ENCODE data around the gene GRIK4. TPM values are rescaled to one million over a fixed set of nuclear protein-coding genes. Genes with fewer than 3 reads are reported as not detected.

Gene GRIK4
- total and polyA plus RNA-seq, 4 donors: 0.05 to 0.25 (median 0.06) TPM; not detected in 1

GRCh38 chr11:121006922-121007321 is 495.4 kb downstream of the GRIK4 start:
- Histone ChIP-seq H3K4me3 (ENCODE audit: low read depth in 1 of 3, low read length in 3 of 3) (no peak overlapping the region), H3K4me1 (ENCODE audit: control insufficient read depth in 4 of 4, insufficient read depth in 4 of 4, low read length in 3 of 4) (no peaks in the 10 kb centered on the region), H3K27me3 (ENCODE audit: control insufficient read depth in 4 of 4, insufficient read depth in 4 of 4, low read length in 3 of 4) (peaks cover 0 to 2% (median 0%) of the 10 kb centered on the region in 4 donors), H3K27ac (ENCODE audit: low read depth in 1 of 2, low read length in 2 of 2) (no peak overlapping the region), H3K36me3 (ENCODE audit: control insufficient read depth in 4 of 4, insufficient read depth in 3 of 4, low read depth in 1 of 4, low read length in 3 of 4) (no peaks in the 10 kb centered on the region), H3K9me3 (ENCODE audit: control insufficient read depth in 4 of 4, low read length in 3 of 4) (no peaks in the 10 kb centered on the region), H3K9ac (ENCODE audit: low read depth in 1 of 2, low read length in 2 of 2) (no peak overlapping the region)
- no peak for TF ChIP-seq EGR1 (IDR thresholded peaks at IDR 0.05; ENCODE audit: low read depth in 2 of 2)
- TF ChIP-seq NR2F2 (IDR thresholded peaks at IDR 0.05): no peak
- no peak for TF ChIP-seq ZBTB33 (IDR thresholded peaks at IDR 0.05)
- no peak for TF ChIP-seq REST (IDR thresholded peaks at IDR 0.05)
- TF ChIP-seq HNF4A (conservative IDR thresholded peaks at IDR 0.05): no peak
- no peak for TF ChIP-seq FOXA1 (IDR thresholded peaks at IDR 0.05)
- TF ChIP-seq HNF4G (IDR thresholded peaks at IDR 0.05): no peak
- no peak for TF ChIP-seq FOXA2 (IDR thresholded peaks at IDR 0.05)
- no peak for DNase-seq (ENCODE audit: low spot score)
- WGBS: 79% methylated on average over 1 of the region's 1 CpG

- Histone ChIP-seq H3K9ac (ENCODE audit: low read depth in 1 of 2, low read length in 2 of 2) (no peak overlapping the region), H3K27ac (ENCODE audit: low read depth in 1 of 2, low read length in 2 of 2) (no peak overlapping the region), H3K36me3 (ENCODE audit: control insufficient read depth in 4 of 4, insufficient read depth in 3 of 4, low read depth in 1 of 4, low read length in 3 of 4) (no peaks in the 10 kb centered on the region), H3K27me3 (ENCODE audit: control insufficient read depth in 4 of 4, insufficient read depth in 4 of 4, low read length in 3 of 4) (peaks cover 0 to 2% (median 0%) of the 10 kb centered on the region in 4 donors), H3K4me1 (ENCODE audit: control insufficient read depth in 4 of 4, insufficient read depth in 4 of 4, low read length in 3 of 4) (no peaks in the 10 kb centered on the region), H3K9me3 (ENCODE audit: control insufficient read depth in 4 of 4, low read length in 3 of 4) (no peaks in the 10 kb centered on the region), H3K4me3 (ENCODE audit: low read depth in 1 of 3, low read length in 3 of 3) (no peak overlapping the region)
- TF ChIP-seq HNF4G (IDR thresholded peaks at IDR 0.05): no peak
- no peak for TF ChIP-seq YY1 (IDR thresholded peaks at IDR 0.05)
- no peak for TF ChIP-seq CTCF (IDR thresholded peaks at IDR 0.05; ENCODE audit: low read depth, low read length, missing input control)
- no peak for TF ChIP-seq RXRA (IDR thresholded peaks at IDR 0.05)
- TF ChIP-seq, protein P1, sequence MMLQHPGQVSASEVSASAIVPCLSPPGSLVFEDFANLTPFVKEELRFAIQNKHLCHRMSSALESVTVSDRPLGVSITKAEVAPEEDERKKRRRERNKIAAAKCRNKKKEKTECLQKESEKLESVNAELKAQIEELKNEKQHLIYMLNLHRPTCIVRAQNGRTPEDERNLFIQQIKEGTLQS (IDR thresholded peaks at IDR 0.05): no peak
- no peak for TF ChIP-seq MAX (IDR thresholded peaks at IDR 0.05)
- TF ChIP-seq SP1 (IDR thresholded peaks at IDR 0.05): no peak
- no peak for TF ChIP-seq HNF4A (conservative IDR thresholded peaks at IDR 0.05)
- TF ChIP-seq TAF1 (conservative IDR thresholded peaks at IDR 0.05): no peak
- TF ChIP-seq GABPA (IDR thresholded peaks at IDR 0.05 in 1 of 2, conservative IDR thresholded peaks at IDR 0.05 in 1 of 2): no peak
- no peak for TF ChIP-seq ZBTB33 (IDR thresholded peaks at IDR 0.05)
- TF ChIP-seq NR2F2 (IDR thresholded peaks at IDR 0.05): no peak
- TF ChIP-seq FOXA1 (IDR thresholded peaks at IDR 0.05): no peak
- no peak for TF ChIP-seq EGR1 (IDR thresholded peaks at IDR 0.05; ENCODE audit: low read depth in 2 of 2)
- TF ChIP-seq RAD21 (IDR thresholded peaks at IDR 0.05): no peak
- DNase-seq (ENCODE audit: low spot score): no peak
Observed at GRCh38 chr11:121008551-121008950, 497.0 kb downstream of the GRIK4 start.

All from liver (tissue), 9 donors.